SK-N-SH (cell line): ENCODE data around the gene RASGEF1B. TPM values are rescaled to one million over a fixed set of nuclear protein-coding genes. Genes with fewer than 3 reads are reported as not detected.

Experiments used
- CTCF ChIA-PET: fragments of 300-600, 350-600 bp; formaldehyde crosslinking; extraction: SDS; loops from one replicate; lab custom pipeline; 2021; lab: Yijun Ruan, JAX
- POLR2A ChIA-PET: fragments of 350-600 bp; sonication (Branson Sonifier 250); formaldehyde crosslinking; extraction: SDS; loops from one replicate; lab custom pipeline; 2020; ENCODE audit warnings: antibody characterized with exemption, inconsistent platforms; lab: Yijun Ruan, JAX
- DNase-seq: peaks from one replicate; pipeline ENCODE4 v3.0.0; 2012
- H2AFZ ChIP-seq: fragments of 200-600 bp; sonication (generic); 2 replicates; pipeline ENCODE4 v1.8.1; 2016; ENCODE audit warnings: antibody characterized with exemption, mild to moderate bottlenecking, low read depth
- H3F3A ChIP-seq: fragments of 200-600 bp; sonication (generic); replicated peaks from 2 replicates; pipeline ENCODE3; 2016; ENCODE audit warnings: antibody characterized with exemption, mild to moderate bottlenecking; ENCODE audit not compliant: insufficient read depth
- H3K27ac ChIP-seq, 2 experiments: fragments of 200-500 bp in 1 of 2; fragments of 200-600 bp in 1 of 2; sonication (Bioruptor generic) in 1 of 2; sonication (generic), shearing (Covaris generic) in 1 of 2; 2 replicates each; pipeline versions ENCODE4 v1.5.1 to v1.6.1; 2014 to 2016; ENCODE audit warnings: low read depth in 2 of 2, inconsistent platforms in 1 of 2, low read length in 1 of 2, mild to moderate bottlenecking in 1 of 2, mixed read lengths in 1 of 2
- H3K27me3 ChIP-seq: fragments of 200-600 bp; sonication (generic), shearing (Covaris generic); 2 replicates; pipeline ENCODE4 v1.6.1; 2016; ENCODE audit warnings: mixed run types; ENCODE audit not compliant: insufficient read depth
- H3K36me3 ChIP-seq, 2 experiments: fragments of 200-500 bp in 1 of 2; fragments of 200-600 bp in 1 of 2; sonication (Bioruptor generic) in 1 of 2; sonication (generic) in 1 of 2; replicated peaks in 1 of 2; 2 replicates each; pipeline versions ENCODE3 to v1.5.1; 2014 to 2016; ENCODE audit warnings: low read length in 1 of 2, mild to moderate bottlenecking in 1 of 2; ENCODE audit not compliant: insufficient read depth in 2 of 2, control insufficient read depth in 1 of 2
- H3K4me1 ChIP-seq, 2 experiments: fragments of 200-500 bp in 1 of 2; fragments of 200-600 bp in 1 of 2; sonication (Bioruptor generic) in 1 of 2; sonication (generic), shearing (Covaris generic) in 1 of 2; 2 replicates each; pipeline versions ENCODE4 v1.5.1 to v1.6.1; 2014 to 2016; ENCODE audit warnings: low read depth in 1 of 2, low read length in 1 of 2, mixed run types in 1 of 2; ENCODE audit not compliant: insufficient read depth in 2 of 2, control insufficient read depth in 1 of 2
- H3K4me2 ChIP-seq: fragments of 200-600 bp; sonication (generic), shearing (Covaris generic); 2 replicates; pipeline ENCODE4 v1.6.1; 2017; ENCODE audit warnings: mixed run types
- H3K4me3 ChIP-seq, 2 experiments: fragments of 200-500 bp in 1 of 2; fragments of 200-600 bp in 1 of 2; sonication (Bioruptor generic) in 1 of 2; sonication (generic), shearing (Covaris generic) in 1 of 2; 2 replicates each; pipeline versions ENCODE4 v1.5.1 to v1.8.1; 2014 to 2016; ENCODE audit warnings: low read depth in 2 of 2, inconsistent platforms in 1 of 2, low read length in 1 of 2, mild to moderate bottlenecking in 1 of 2, mixed read lengths in 1 of 2, moderate library complexity in 1 of 2
- H3K79me2 ChIP-seq: fragments of 200-600 bp; sonication (generic); 2 replicates; pipeline ENCODE4 v1.8.1; 2017; ENCODE audit warnings: mild to moderate bottlenecking; ENCODE audit not compliant: insufficient read depth
- H3K9ac ChIP-seq: fragments of 200-600 bp; sonication (generic); 2 replicates; pipeline ENCODE4 v1.6.1; 2017; ENCODE audit warnings: mixed run types
- H3K9me2 ChIP-seq: fragments of 200-600 bp; sonication (generic); 2 replicates; pipeline ENCODE4 v1.6.1; 2017; ENCODE audit warnings: mixed run types
- H3K9me3 ChIP-seq: fragments of 200-600 bp; sonication (generic); 2 replicates; pipeline ENCODE4 v1.6.1; 2017; ENCODE audit warnings: mixed run types, mild to moderate bottlenecking, moderate library complexity
- H4K20me1 ChIP-seq: fragments of 200-600 bp; sonication (generic); 2 replicates; pipeline ENCODE4 v1.6.1; 2017; ENCODE audit warnings: mild to moderate bottlenecking, mixed run types; ENCODE audit not compliant: insufficient read depth
- ELF1 ChIP-seq: IDR thresholded peaks from 2 replicates; pipeline ENCODE4 v1.4.0; 2012
- EZH2phosphoT487 ChIP-seq: fragments of 200-600 bp; sonication (generic); IDR thresholded peaks from 2 replicates; pipeline ENCODE4 v1.6.1; 2017; ENCODE audit warnings: low read depth, mixed run types, mild to moderate bottlenecking, antibody characterized with exemption, moderate library complexity, borderline replicate concordance
- FOSL2 ChIP-seq: IDR thresholded peaks from 2 replicates; pipeline ENCODE4 v1.4.0; 2012; ENCODE audit warnings: low read depth, mild to moderate bottlenecking, moderate library complexity, borderline replicate concordance
- FOXM1 ChIP-seq: IDR thresholded peaks from 2 replicates; pipeline ENCODE4 v1.4.0; 2012; ENCODE audit warnings: low read depth, mild to moderate bottlenecking
- GABPA ChIP-seq: IDR thresholded peaks from 2 replicates; pipeline ENCODE4 v1.4.0; 2012; ENCODE audit warnings: low read depth, mild to moderate bottlenecking
- GATA2 ChIP-seq: sonication (generic); formaldehyde crosslinking; IDR thresholded peaks from 2 replicates; pipeline ENCODE4 v1.5.0; 2020; ENCODE audit warnings: mild to moderate bottlenecking, missing genetic modification reagents
- JUND ChIP-seq: IDR thresholded peaks from 2 replicates; pipeline ENCODE4 v1.4.0; 2012
- MEF2A ChIP-seq: IDR thresholded peaks from 2 replicates; pipeline ENCODE4 v1.4.0; 2012; ENCODE audit warnings: low read depth, borderline replicate concordance
- NRF1 ChIP-seq: IDR thresholded peaks from 2 replicates; pipeline ENCODE4 v1.6.1; 2012; ENCODE audit warnings: low read depth, mild to moderate bottlenecking, low read length
- POLR2AphosphoS5 ChIP-seq: IDR thresholded peaks from 2 replicates; pipeline ENCODE4 v1.6.1; 2012; ENCODE audit warnings: low read depth, low read length
- RCOR1 ChIP-seq: fragments of 150-350 bp; IDR thresholded peaks from 2 replicates; pipeline ENCODE4 v1.6.1; 2017; ENCODE audit warnings: antibody characterized with exemption, low read length
- RXRA ChIP-seq: IDR thresholded peaks from 2 replicates; pipeline ENCODE4 v1.4.0; 2012; ENCODE audit warnings: low read depth, mild to moderate bottlenecking, borderline replicate concordance
- SIN3A ChIP-seq: IDR thresholded peaks from 2 replicates; pipeline ENCODE4 v1.6.1; 2012; ENCODE audit warnings: low read depth, mild to moderate bottlenecking, low read length, moderate library complexity, borderline replicate concordance
- TCF12 ChIP-seq: IDR thresholded peaks from 2 replicates; pipeline ENCODE4 v1.4.0; 2012
- TEAD4 ChIP-seq: IDR thresholded peaks from 2 replicates; pipeline ENCODE4 v1.4.0; 2012; ENCODE audit warnings: mild to moderate bottlenecking, borderline replicate concordance; ENCODE audit not compliant: insufficient read depth
- YY1 ChIP-seq: IDR thresholded peaks from 2 replicates; pipeline ENCODE4 v1.4.0; 2012; ENCODE audit warnings: low read depth, mild to moderate bottlenecking
- WGBS: methylation state at CpG from one replicate; pipeline ENCODE4 v1.1.6; 2017; ENCODE audit warnings: low lambda C conversion rate; 5-methylcytosine and 5-hydroxymethylcytosine counted together
- polyA plus RNA-seq, 3 experiments: library from polyadenylated mRNA; depleted of rRNA; stranded (reverse); fragments of >200 nt; gene quantifications; 2 replicates each; pipeline ENCODE4 v1.2.3, GENCODE V29; 2012
- TF ChIP-seq, protein P1 (sequence below): IDR thresholded peaks from 2 replicates; pipeline ENCODE4 v1.4.0; 2012; ENCODE audit warnings: low read depth
- TF ChIP-seq, protein P2 (sequence below): IDR thresholded peaks from 2 replicates; pipeline ENCODE4 v1.4.0; 2012; ENCODE audit warnings: low read depth, borderline replicate concordance
- TF ChIP-seq, protein P3 (sequence below): IDR thresholded peaks from 2 replicates; pipeline ENCODE4 v1.4.0; 2012; ENCODE audit warnings: low read depth, borderline replicate concordance
- TF ChIP-seq, protein P4 (sequence below): fragments of 150-350 bp; IDR thresholded peaks from 2 replicates; pipeline ENCODE4 v1.6.1; 2016; ENCODE audit warnings: mild to moderate bottlenecking, low read depth, low read length

Gene RASGEF1B
- polyA plus RNA-seq, 1 of the 3 experiments (the other 2 are of a cell fraction), result not detected

DNA sequence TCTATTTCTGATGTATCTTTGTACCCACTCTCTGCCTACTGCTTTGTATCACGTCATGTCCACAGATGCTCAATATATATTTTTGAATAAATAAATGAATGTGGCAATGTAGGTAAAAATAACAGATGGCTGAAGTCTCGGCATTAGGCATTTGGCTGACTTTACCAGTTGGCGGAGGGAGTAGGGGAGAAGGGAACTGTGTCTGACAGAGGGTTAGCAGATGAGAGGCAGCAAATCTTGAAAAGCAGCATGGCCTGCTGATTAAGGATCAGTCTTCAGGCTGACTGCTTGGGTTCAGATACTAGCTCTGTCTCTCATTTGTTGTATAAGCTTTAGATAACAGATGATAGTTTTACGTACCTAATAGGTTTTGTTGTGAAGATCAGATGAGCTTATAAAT is 31.9 kb upstream of the RASGEF1B start:
- Histone ChIP-seq H3K4me1 (no peaks in the 10 kb centered on the region), H3K36me3 (no peaks in the 10 kb centered on the region), H2AFZ (no peak overlapping the region), H3K9me2 (no peaks in the 10 kb centered on the region), H3K4me2 (no peak overlapping the region), H3K9me3 (no peaks in the 10 kb centered on the region), H3K27me3 (no peaks in the 10 kb centered on the region), H3K27ac (no peak overlapping the region), H3F3A (no peaks in the 10 kb centered on the region), H4K20me1 (no peaks in the 10 kb centered on the region), H3K79me2 (no peaks in the 10 kb centered on the region), H3K4me3 (no peak overlapping the region), H3K9ac (no peak overlapping the region)
- DNase-seq, result no peak
- ChIA-PET POLR2A (no interaction called here), CTCF (interaction anchor here (1.3 kb wide), 2 partner anchors 11 to 13 kb away, joined by 3 to 4 read pairs; no protein-coding TSS in a partner anchor)
- WGBS, result 17% methylated on average over 4 of the region's 4 CpGs
- TF ChIP-seq MEF2A (no peak), JUND (no peak), TEAD4 (no peak), TCF12 (no peak), SIN3A (no peak), RXRA (no peak), FOSL2 (no peak), RCOR1 (no peak), GABPA (no peak), POLR2AphosphoS5 (no peak), YY1 (no peak), FOXM1 (no peak), EZH2phosphoT487 (no peak), ELF1 (no peak), GATA2 (CRISPR knock-in tag) (no peak), NRF1 (no peak)
- TF ChIP-seq, protein P1, sequence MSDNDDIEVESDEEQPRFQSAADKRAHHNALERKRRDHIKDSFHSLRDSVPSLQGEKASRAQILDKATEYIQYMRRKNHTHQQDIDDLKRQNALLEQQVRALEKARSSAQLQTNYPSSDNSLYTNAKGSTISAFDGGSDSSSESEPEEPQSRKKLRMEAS, result no peak
- TF ChIP-seq, protein P2, sequence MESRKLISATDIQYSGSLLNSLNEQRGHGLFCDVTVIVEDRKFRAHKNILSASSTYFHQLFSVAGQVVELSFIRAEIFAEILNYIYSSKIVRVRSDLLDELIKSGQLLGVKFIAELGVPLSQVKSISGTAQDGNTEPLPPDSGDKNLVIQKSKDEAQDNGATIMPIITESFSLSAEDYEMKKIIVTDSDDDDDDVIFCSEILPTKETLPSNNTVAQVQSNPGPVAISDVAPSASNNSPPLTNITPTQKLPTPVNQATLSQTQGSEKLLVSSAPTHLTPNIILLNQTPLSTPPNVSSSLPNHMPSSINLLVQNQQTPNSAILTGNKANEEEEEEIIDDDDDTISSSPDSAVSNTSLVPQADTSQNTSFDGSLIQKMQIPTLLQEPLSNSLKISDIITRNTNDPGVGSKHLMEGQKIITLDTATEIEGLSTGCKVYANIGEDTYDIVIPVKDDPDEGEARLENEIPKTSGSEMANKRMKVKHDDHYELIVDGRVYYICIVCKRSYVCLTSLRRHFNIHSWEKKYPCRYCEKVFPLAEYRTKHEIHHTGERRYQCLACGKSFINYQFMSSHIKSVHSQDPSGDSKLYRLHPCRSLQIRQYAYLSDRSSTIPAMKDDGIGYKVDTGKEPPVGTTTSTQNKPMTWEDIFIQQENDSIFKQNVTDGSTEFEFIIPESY, result no peak
- TF ChIP-seq, protein P3, sequence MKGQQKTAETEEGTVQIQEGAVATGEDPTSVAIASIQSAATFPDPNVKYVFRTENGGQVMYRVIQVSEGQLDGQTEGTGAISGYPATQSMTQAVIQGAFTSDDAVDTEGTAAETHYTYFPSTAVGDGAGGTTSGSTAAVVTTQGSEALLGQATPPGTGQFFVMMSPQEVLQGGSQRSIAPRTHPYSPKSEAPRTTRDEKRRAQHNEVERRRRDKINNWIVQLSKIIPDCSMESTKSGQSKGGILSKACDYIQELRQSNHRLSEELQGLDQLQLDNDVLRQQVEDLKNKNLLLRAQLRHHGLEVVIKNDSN, result no peak
- TF ChIP-seq, protein P4, sequence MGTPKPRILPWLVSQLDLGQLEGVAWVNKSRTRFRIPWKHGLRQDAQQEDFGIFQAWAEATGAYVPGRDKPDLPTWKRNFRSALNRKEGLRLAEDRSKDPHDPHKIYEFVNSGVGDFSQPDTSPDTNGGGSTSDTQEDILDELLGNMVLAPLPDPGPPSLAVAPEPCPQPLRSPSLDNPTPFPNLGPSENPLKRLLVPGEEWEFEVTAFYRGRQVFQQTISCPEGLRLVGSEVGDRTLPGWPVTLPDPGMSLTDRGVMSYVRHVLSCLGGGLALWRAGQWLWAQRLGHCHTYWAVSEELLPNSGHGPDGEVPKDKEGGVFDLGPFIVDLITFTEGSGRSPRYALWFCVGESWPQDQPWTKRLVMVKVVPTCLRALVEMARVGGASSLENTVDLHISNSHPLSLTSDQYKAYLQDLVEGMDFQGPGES, result no peak
